HEK293T (cell line): ENCODE measurements around the gene RMDN3.

ENCODE experiments used
- ARNT ChIP-seq: fragments of 450-650 bp; IDR thresholded peaks from 2 replicates; pipeline ENCODE4 v1.6.1; 2017; ENCODE audit warnings: mild to moderate bottlenecking
- BHLHE40 ChIP-seq: fragments of 450-650 bp; IDR thresholded peaks from 2 replicates; pipeline ENCODE4 v1.6.1; 2016; ENCODE audit warnings: mild to moderate bottlenecking, moderate library complexity, borderline replicate concordance
- ELF4 ChIP-seq: fragments of 450-650 bp; IDR thresholded peaks from 2 replicates; pipeline ENCODE4 v1.6.1; 2017; ENCODE audit warnings: antibody characterized with exemption
- FOXK2 ChIP-seq: fragments of 450-650 bp; IDR thresholded peaks from 2 replicates; pipeline ENCODE4 v1.6.1; 2016; ENCODE audit warnings: mild to moderate bottlenecking
- FOXM1 ChIP-seq: fragments of 450-650 bp; IDR thresholded peaks from 2 replicates; pipeline ENCODE4 v1.6.1; 2017; ENCODE audit warnings: mild to moderate bottlenecking, borderline replicate concordance
- NFRKB ChIP-seq: fragments of 450-650 bp; IDR thresholded peaks from 2 replicates; pipeline ENCODE4 v1.6.1; 2016; ENCODE audit warnings: mild to moderate bottlenecking, moderate library complexity
- SP1 ChIP-seq: fragments of 450-650 bp; IDR thresholded peaks from 2 replicates; pipeline ENCODE4 v1.6.1; 2017
- ZNF384 ChIP-seq: fragments of 450-650 bp; IDR thresholded peaks from 2 replicates; pipeline ENCODE4 v1.6.1; 2016
- TF ChIP-seq, protein P1 (sequence below): fragments of 450-650 bp; IDR thresholded peaks from 2 replicates; pipeline ENCODE4 v1.6.1; 2016

DNA sequence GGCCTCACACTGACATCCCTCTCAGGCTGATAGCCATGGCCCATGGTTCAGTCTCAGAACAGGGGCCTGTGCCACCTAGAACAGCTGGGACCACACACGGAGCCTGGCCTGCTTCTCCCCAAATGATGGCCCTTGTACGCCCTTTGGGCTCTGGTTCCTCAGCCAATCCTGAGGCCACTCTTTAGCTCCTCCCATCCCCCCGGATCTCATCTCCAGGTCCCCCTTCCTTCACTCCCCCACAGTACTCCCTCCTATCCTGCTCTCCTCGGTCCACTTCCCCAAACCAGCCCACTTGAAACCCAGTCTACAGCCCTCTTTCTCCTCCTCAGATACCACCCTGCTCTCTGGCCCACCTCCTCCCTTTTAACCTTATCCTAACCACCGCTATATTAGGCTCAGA lies 34.1 kb upstream of the RMDN3 start:
- TF ChIP-seq BHLHE40 (no peak), ARNT (no peak), FOXM1 (no peak), FOXK2 (no peak), ZNF384 (no peak), SP1 (no peak), ELF4 (no peak), NFRKB (no peak)
- TF ChIP-seq, protein P1, sequence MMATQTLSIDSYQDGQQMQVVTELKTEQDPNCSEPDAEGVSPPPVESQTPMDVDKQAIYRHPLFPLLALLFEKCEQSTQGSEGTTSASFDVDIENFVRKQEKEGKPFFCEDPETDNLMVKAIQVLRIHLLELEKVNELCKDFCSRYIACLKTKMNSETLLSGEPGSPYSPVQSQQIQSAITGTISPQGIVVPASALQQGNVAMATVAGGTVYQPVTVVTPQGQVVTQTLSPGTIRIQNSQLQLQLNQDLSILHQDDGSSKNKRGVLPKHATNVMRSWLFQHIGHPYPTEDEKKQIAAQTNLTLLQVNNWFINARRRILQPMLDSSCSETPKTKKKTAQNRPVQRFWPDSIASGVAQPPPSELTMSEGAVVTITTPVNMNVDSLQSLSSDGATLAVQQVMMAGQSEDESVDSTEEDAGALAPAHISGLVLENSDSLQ, result no peak
